Mesothelial cell of epicardium (in vitro differentiated cells): ENCODE data around the gene ARHGEF28. TPM values are rescaled to one million over a fixed set of nuclear protein-coding genes. Genes with fewer than 3 reads are reported as not detected.

Experiments
- DNase-seq, 2 experiments: peaks; one replicate each; pipeline ENCODE4 v3.0.0; 2021; ENCODE audit warnings: low spot score in 2 of 2; ENCODE audit not compliant: unreplicated experiment in 2 of 2
- H3K27ac Mint-ChIP-seq: 2 replicates; pipeline ENCODE4 v1.8.0; 2021; ENCODE audit warnings: mixed read lengths
- H3K27me3 Mint-ChIP-seq: 2 replicates; pipeline ENCODE4 v1.8.0; 2021; ENCODE audit warnings: low read depth, mixed read lengths
- H3K36me3 Mint-ChIP-seq: 2 replicates; pipeline ENCODE4 v1.8.0; 2021; ENCODE audit warnings: mixed read lengths
- H3K4me1 Mint-ChIP-seq: 2 replicates; pipeline ENCODE4 v1.8.0; 2021; ENCODE audit warnings: mixed read lengths
- H3K4me3 Mint-ChIP-seq: 2 replicates; pipeline ENCODE4 v1.8.0; 2021; ENCODE audit warnings: mild to moderate bottlenecking, moderate library complexity, mixed read lengths
- H3K9me3 Mint-ChIP-seq: 2 replicates; pipeline ENCODE4 v1.8.0; 2021; ENCODE audit warnings: mixed read lengths
- total RNA-seq: library from RNA; stranded (reverse); gene quantifications from 3 replicates; pipeline ENCODE4 v1.2.1, GENCODE V29; 2021
- TF ChIP-seq, protein P1 (sequence below): fragments of 200-600 bp; sonication (generic); IDR thresholded peaks from one replicate; pipeline ENCODE4 v1.5.0; 2021; ENCODE audit warnings: antibody characterized with exemption; ENCODE audit not compliant: unreplicated experiment

ARHGEF28 gene
- total RNA-seq, 1 donor from 2014 or later = 0.40 TPM

DNA sequence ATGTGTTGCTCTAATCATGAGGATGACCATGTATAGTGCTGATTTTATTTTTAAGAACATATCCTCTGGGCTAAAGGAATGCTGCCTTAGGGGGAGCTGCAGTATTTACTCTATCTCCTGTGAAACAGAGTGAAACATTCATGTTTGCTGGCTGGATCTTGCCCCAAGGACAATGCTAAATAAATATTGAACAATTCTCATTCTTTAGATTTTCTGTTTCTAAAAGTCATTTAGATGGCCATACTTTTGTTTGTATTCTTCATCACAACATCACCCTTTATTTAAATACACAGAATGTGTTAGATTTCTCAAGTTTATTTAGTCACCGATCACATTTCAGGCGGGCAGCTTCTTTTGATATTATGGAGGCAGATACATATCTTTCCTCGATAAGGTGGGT lies 103.3 kb downstream of the ARHGEF28 start:
- Mint-ChIP-seq H3K27ac (no peak overlapping the region), H3K4me3 (no peak overlapping the region), H3K4me1 (peaks cover 3% of the 10 kb centered on the region), H3K27me3 (peaks cover 46% of the 10 kb centered on the region), H3K9me3 (peaks cover 5% of the 10 kb centered on the region), H3K36me3 (no peaks in the 10 kb centered on the region)
- DNase-seq = no peak
- TF ChIP-seq, protein P1, sequence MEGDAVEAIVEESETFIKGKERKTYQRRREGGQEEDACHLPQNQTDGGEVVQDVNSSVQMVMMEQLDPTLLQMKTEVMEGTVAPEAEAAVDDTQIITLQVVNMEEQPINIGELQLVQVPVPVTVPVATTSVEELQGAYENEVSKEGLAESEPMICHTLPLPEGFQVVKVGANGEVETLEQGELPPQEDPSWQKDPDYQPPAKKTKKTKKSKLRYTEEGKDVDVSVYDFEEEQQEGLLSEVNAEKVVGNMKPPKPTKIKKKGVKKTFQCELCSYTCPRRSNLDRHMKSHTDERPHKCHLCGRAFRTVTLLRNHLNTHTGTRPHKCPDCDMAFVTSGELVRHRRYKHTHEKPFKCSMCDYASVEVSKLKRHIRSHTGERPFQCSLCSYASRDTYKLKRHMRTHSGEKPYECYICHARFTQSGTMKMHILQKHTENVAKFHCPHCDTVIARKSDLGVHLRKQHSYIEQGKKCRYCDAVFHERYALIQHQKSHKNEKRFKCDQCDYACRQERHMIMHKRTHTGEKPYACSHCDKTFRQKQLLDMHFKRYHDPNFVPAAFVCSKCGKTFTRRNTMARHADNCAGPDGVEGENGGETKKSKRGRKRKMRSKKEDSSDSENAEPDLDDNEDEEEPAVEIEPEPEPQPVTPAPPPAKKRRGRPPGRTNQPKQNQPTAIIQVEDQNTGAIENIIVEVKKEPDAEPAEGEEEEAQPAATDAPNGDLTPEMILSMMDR = no peak

DNA sequence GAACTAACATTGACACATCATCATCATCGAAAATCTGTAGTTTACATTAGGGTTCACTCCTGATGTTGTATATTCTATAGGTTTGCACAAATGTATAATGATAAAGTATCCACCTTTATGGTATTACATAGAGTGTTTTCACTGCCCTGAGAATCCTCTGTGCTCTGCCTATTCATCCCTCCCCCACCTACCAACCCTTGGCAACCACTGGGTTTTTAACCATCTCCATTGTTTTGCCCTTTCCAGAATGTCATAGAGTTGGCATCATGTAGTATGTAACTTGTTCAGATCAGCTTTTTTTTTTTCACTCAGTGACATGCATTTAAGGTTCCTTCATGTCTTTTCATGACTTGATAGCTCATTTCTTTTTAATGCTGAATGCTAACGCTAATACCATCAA lies 106.0 kb downstream of the ARHGEF28 start:
- TF ChIP-seq, protein P1 = no peak
- Mint-ChIP-seq H3K27me3 (peaks cover 43% of the 10 kb centered on the region), H3K9me3 (peaks cover 5% of the 10 kb centered on the region), H3K27ac (no peak overlapping the region), H3K36me3 (no peaks in the 10 kb centered on the region), H3K4me1 (peaks cover 3% of the 10 kb centered on the region), H3K4me3 (no peak overlapping the region)
- DNase-seq = no peak

DNA sequence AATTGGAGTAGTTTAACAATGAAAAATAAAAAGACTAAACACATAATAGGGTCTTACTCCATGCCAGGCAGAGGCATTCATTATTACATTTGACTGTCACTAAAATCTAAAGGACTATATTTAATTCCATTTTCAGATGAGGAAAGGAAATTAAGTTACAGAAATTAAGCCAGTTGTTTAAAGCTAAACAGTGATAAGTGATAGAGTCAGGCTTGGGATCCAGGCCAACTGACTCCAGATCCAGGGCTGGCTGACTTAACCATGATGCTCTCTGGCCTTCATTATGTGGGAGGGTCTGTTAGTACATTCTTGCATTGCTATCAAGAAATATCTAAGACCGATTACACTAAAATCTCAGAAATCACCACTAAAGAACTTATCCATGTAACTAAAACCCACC lies 107.2 kb downstream of the ARHGEF28 start:
- H3K27ac Mint-ChIP-seq = no peak overlapping the region
- TF ChIP-seq, protein P1 = no peak
- peaks cover 3% of the 10 kb centered on the region for H3K4me1 Mint-ChIP-seq
- peaks cover 48% of the 10 kb centered on the region for H3K27me3 Mint-ChIP-seq
- no peaks in the 10 kb centered on the region for H3K36me3 Mint-ChIP-seq
- H3K4me3 Mint-ChIP-seq = no peak overlapping the region
- DNase-seq = no peak
- peaks cover 5% of the 10 kb centered on the region for H3K9me3 Mint-ChIP-seq

DNA sequence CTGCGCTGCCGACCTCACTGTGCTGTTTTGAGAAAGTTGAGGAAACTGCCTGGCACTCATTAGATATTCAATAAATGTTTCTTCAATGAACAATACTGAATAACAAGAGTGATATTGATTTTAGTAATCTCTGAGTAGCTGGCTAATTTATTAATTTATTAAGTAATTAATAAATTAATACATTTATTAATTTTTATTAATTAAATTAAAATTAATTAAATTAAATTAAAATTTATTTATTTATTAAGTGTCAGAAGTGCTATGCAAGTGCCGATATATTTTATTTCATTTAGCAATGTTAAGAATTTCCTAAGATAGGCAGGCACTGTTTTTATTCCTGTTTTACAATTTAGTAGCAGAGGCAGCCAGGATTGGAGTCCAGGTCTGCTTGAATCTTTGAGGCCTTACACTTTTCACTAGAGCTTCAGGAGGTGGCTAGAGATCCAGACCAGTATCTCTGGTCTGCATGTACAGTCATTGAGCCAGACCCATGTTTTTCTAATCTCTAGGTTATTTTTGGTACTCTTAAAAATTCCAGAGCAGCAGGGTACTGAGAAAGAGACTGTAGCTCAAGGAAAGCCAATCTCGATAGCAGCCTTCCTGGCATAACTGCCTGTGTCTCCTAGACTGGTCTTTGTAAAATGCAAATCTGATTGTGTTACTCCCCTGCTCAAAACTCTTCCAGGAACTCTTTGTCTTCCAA lies 109.2 kb downstream of the ARHGEF28 start:
- TF ChIP-seq, protein P1 = no peak
- Mint-ChIP-seq H3K4me3 (no peak overlapping the region), H3K36me3 (no peaks in the 10 kb centered on the region), H3K27me3 (peaks cover 47% of the 10 kb centered on the region), H3K9me3 (peaks cover 5% of the 10 kb centered on the region), H3K27ac (no peak overlapping the region), H3K4me1 (no peaks in the 10 kb centered on the region)
- DNase-seq = no peak

DNA sequence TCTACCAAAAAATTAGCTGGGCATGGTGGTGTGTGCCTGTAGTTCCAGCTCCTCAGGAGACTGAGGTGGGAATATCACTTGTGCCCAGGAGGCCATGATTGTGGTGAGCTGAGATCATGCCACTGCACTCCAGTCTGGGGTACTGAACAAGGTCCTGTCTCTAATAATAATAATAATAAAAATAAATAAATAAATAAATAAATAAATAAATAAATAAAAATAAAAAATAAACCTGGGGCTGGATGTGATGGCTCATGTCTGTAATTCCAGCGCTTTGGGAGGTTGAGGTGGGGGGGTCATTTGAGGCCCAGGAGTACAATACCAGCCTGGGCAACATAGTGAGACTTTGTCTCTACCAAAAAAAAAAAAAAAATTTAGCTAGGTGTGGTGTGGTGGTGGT lies 113.7 kb downstream of the ARHGEF28 start:
- TF ChIP-seq, protein P1 = no peak
- Mint-ChIP-seq H3K27ac (no peak overlapping the region), H3K4me3 (no peak overlapping the region), H3K27me3 (peaks cover 47% of the 10 kb centered on the region), H3K9me3 (no peaks in the 10 kb centered on the region), H3K36me3 (no peaks in the 10 kb centered on the region), H3K4me1 (no peaks in the 10 kb centered on the region)
- DNase-seq = no peak
